OCI-LY7 (cell line): Measurements from ENCODE around the gene ROBO1. TPM values are rescaled to one million over a fixed set of nuclear protein-coding genes. Genes with fewer than 3 reads are reported as not detected.

ENCODE experiments used
- BruUV-seq: library from RNA; stranded (reverse); fragments of 400-500 nt; replicated peaks from 2 replicates; lab custom pipeline; 2021; lab: Mats Ljungman, UMichigan
- CTCF ChIA-PET: fragments of 300-600 bp; sonication (Branson Sonifier 250); formaldehyde crosslinking; loops from one replicate; lab custom pipeline; 2022; ENCODE audit warnings: antibody characterized with exemption; ENCODE audit not compliant: unreplicated experiment; lab: Charles Lee
- POLR2A ChIA-PET: fragments of 300-600 bp; sonication (Branson Sonifier 250); formaldehyde crosslinking; loops from one replicate; lab custom pipeline; 2022; ENCODE audit warnings: antibody characterized with exemption; lab: Charles Lee
- DNase-seq: peaks from one replicate; pipeline ENCODE4 v3.0.0-alpha.2; 2015; ENCODE audit warnings: low spot score
- H2AFZ ChIP-seq: fragments of 200-600 bp; sonication (generic), shearing (Covaris generic); 2 replicates; pipeline ENCODE4 v1.6.1; 2014; ENCODE audit warnings: mild to moderate bottlenecking, antibody characterized with exemption, low read length, moderate library complexity
- H3K27ac ChIP-seq: fragments of 200-600 bp; sonication (generic); 2 replicates; pipeline ENCODE4 v1.5.1; 2014; ENCODE audit warnings: mixed run types, low read depth, mild to moderate bottlenecking, moderate library complexity, low read length, inconsistent platforms; ENCODE audit not compliant: poor library complexity, severe bottlenecking
- H3K36me3 ChIP-seq: fragments of 200-600 bp; sonication (generic); 2 replicates; pipeline ENCODE4 v1.6.1; 2014; ENCODE audit warnings: mild to moderate bottlenecking, antibody characterized with exemption, low read length, moderate library complexity, mixed read lengths; ENCODE audit not compliant: insufficient read depth
- H3K4me1 ChIP-seq: fragments of 200-600 bp; sonication (generic); 2 replicates; pipeline ENCODE4 v1.5.1; 2014; ENCODE audit warnings: mild to moderate bottlenecking, low read length; ENCODE audit not compliant: insufficient read depth, poor library complexity, severe bottlenecking
- H3K4me2 ChIP-seq: fragments of 200-600 bp; sonication (generic); 2 replicates; pipeline ENCODE4 v1.6.1; 2014; ENCODE audit warnings: mild to moderate bottlenecking, low read length
- H3K4me3 ChIP-seq: fragments of 200-600 bp; sonication (generic); 2 replicates; pipeline ENCODE4 v1.5.1; 2014; ENCODE audit warnings: mild to moderate bottlenecking, low read depth, low read length; ENCODE audit not compliant: poor library complexity, severe bottlenecking
- H3K79me2 ChIP-seq: fragments of 200-600 bp; sonication (generic); 2 replicates; pipeline ENCODE4 v1.6.1; 2016; ENCODE audit warnings: low read depth, mild to moderate bottlenecking, low read length, moderate library complexity, mixed read lengths; ENCODE audit not compliant: insufficient read depth
- H3K9me2 ChIP-seq: fragments of 200-600 bp; sonication (generic); 2 replicates; pipeline ENCODE4 v1.6.1; 2016; ENCODE audit warnings: mild to moderate bottlenecking, low read length, mixed read lengths; ENCODE audit not compliant: insufficient read depth
- H3K9me3 ChIP-seq: fragments of 200-600 bp; sonication (generic); 2 replicates; pipeline ENCODE4 v1.6.1; 2014; ENCODE audit warnings: mild to moderate bottlenecking, mixed run types, low read length, mixed read lengths
- H4K20me1 ChIP-seq: fragments of 200-600 bp; sonication (generic); 2 replicates; pipeline ENCODE4 v1.6.1; 2014; ENCODE audit warnings: mild to moderate bottlenecking, antibody characterized with exemption, low read length, moderate library complexity, mixed read lengths; ENCODE audit not compliant: insufficient read depth
- EZH2phosphoT487 ChIP-seq: fragments of 200-600 bp; sonication (generic); IDR thresholded peaks from 2 replicates; pipeline ENCODE4 v1.6.1; 2018; ENCODE audit warnings: low read depth, borderline replicate concordance, mild to moderate bottlenecking, mixed run types, antibody characterized with exemption, low read length, moderate library complexity, mixed read lengths
- intact Hi-C: fragments of 100-400 bp; cut with micrococcal nuclease; formaldehyde crosslinking; loops from one replicate; pipeline ENCODE4 v1.10.0; 2022; ENCODE audit not compliant: unreplicated experiment
- total RNA-seq, 2 experiments: library from RNA; depleted of rRNA in 1 of 2; stranded (reverse); fragments of >200 nt in 1 of 2; shearing (Covaris generic) in 1 of 2; gene quantifications; 2 replicates each; pipeline ENCODE4 v1.2.3, GENCODE V29; 2014 to 2022
- TF ChIP-seq, protein P1 (sequence below): fragments of 200-600 bp; sonication (generic); conservative IDR thresholded peaks from 2 replicates; pipeline ENCODE4 v1.5.1; 2014; ENCODE audit warnings: mild to moderate bottlenecking, antibody characterized with exemption, low read length, moderate library complexity, mixed read lengths

The ROBO1 gene
- total RNA-seq, 2 experiments from 2014 or later = not detected

DNA sequence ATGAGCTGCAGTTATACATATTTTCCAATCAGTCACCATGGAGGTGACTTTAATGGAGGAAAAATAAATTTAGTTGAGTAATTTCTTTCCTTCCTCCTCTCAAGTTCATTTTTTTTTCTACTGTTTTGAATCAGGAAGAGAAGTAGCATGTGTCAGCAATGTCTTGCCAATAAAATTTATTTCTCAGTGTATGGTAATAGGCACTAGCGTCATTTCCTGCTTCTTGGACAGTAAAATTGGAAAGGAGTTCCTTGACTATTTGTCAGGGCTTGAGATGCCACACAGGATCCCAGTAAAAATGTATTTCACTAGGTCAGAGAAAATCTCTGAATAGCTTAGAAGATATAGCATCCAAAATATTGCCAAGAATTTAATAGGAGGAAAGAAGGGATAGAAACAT, 605.9 kb downstream of the ROBO1 start:
- Histone ChIP-seq H3K79me2 (no peaks in the 10 kb centered on the region), H3K9me2 (no peaks in the 10 kb centered on the region), H3K36me3 (no peaks in the 10 kb centered on the region), H3K4me3 (no peak overlapping the region), H2AFZ (no peak overlapping the region), H4K20me1 (no peaks in the 10 kb centered on the region), H3K9me3 (no peaks in the 10 kb centered on the region), H3K27ac (no peak overlapping the region), H3K4me1 (no peaks in the 10 kb centered on the region), H3K4me2 (no peak overlapping the region)
- ChIA-PET POLR2A (no interaction called here), CTCF (no interaction called here)
- TF ChIP-seq EZH2phosphoT487 = no peak
- TF ChIP-seq, protein P1, sequence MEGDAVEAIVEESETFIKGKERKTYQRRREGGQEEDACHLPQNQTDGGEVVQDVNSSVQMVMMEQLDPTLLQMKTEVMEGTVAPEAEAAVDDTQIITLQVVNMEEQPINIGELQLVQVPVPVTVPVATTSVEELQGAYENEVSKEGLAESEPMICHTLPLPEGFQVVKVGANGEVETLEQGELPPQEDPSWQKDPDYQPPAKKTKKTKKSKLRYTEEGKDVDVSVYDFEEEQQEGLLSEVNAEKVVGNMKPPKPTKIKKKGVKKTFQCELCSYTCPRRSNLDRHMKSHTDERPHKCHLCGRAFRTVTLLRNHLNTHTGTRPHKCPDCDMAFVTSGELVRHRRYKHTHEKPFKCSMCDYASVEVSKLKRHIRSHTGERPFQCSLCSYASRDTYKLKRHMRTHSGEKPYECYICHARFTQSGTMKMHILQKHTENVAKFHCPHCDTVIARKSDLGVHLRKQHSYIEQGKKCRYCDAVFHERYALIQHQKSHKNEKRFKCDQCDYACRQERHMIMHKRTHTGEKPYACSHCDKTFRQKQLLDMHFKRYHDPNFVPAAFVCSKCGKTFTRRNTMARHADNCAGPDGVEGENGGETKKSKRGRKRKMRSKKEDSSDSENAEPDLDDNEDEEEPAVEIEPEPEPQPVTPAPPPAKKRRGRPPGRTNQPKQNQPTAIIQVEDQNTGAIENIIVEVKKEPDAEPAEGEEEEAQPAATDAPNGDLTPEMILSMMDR = no peak
- BruUV-seq = no TSS peak
- no peak for DNase-seq
- intact Hi-C loops = no loop called here

DNA sequence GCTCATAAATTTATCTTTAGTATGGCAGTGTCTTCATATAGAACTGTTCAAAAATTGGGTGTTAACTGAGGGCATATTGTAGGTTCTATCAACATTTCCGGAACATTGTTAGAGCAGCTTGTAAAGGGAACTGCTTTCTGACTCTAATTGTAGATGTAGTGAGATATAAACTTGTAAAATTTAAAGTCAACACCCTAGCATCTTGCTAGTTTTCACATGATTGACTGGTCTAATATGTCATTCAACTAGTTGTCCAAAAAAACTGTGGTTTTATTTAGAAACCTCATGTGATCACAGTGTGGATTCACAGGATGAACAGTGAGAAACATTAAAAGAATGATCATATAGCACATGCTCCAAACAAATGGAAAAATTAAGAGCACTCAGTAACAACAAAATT, 607.4 kb downstream of the ROBO1 start:
- DNase-seq = no peak
- TF ChIP-seq, protein P1 = no peak
- TF ChIP-seq EZH2phosphoT487 = no peak
- H3K9me3 ChIP-seq = no peaks in the 10 kb centered on the region
- no peak overlapping the region for H3K4me3 ChIP-seq
- no peaks in the 10 kb centered on the region for H3K9me2 ChIP-seq
- no peak overlapping the region for H2AFZ ChIP-seq
- intact Hi-C loops = no loop called here
- no peaks in the 10 kb centered on the region for H4K20me1 ChIP-seq
- no peak overlapping the region for H3K4me2 ChIP-seq
- no TSS peak for BruUV-seq
- no peaks in the 10 kb centered on the region for H3K4me1 ChIP-seq
- CTCF ChIA-PET = no interaction called here
- no peaks in the 10 kb centered on the region for H3K79me2 ChIP-seq
- POLR2A ChIA-PET = no interaction called here
- no peaks in the 10 kb centered on the region for H3K36me3 ChIP-seq
- H3K27ac ChIP-seq = no peak overlapping the region

DNA sequence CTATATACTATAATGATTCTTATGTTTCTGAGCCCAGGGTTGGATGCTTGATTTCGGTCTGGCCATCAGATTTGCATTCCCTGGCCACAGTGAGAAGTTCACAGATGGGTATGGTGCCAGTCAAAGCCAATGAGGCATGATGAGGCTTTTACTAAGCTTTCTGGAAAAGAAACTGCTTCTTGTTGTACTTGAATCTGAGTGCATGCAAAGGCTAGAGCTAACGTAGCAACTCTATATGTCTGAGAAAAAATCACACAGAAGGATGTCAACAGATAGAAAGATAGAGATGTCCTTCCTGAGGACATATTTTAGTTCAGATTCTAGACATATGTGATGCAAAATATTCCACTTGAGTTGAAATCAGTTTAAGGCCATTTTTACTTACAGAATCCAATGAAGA, 608.1 kb downstream of the ROBO1 start:
- Histone ChIP-seq H3K9me3 (no peaks in the 10 kb centered on the region), H3K4me1 (no peaks in the 10 kb centered on the region), H3K9me2 (no peaks in the 10 kb centered on the region), H4K20me1 (no peaks in the 10 kb centered on the region), H3K79me2 (no peaks in the 10 kb centered on the region), H3K4me2 (no peak overlapping the region), H2AFZ (no peak overlapping the region), H3K4me3 (no peak overlapping the region), H3K36me3 (no peaks in the 10 kb centered on the region), H3K27ac (no peak overlapping the region)
- no peak for DNase-seq
- intact Hi-C loops = no loop called here
- TF ChIP-seq EZH2phosphoT487 = no peak
- TF ChIP-seq, protein P1 = no peak
- CTCF ChIA-PET = no interaction called here
- BruUV-seq = no TSS peak
- POLR2A ChIA-PET = no interaction called here
